Keratinocyte (primary cell): Measurements from ENCODE around the gene TEX22. TPM values are rescaled to one million over a fixed set of nuclear protein-coding genes. Genes with fewer than 3 reads are reported as not detected.

Experiments used
- DNase-seq: peaks from one replicate; pipeline ENCODE4 v3.0.0-alpha.2; 2011; ENCODE audit warnings: low read depth, missing footprints, low spot score
- FAIRE-seq: peaks from 2 replicates; lab custom pipeline; 2011; peaks lifted over from hg19 to GRCh38; lab: Jason Lieb, UNC
- H2AFZ ChIP-seq: 2 replicates; pipeline ENCODE4 v1.6.0; 2012; ENCODE audit warnings: low read length, control low read depth, inconsistent platforms; ENCODE audit not compliant: control insufficient read depth
- H3K27ac ChIP-seq: 2 replicates; pipeline ENCODE4 v1.5.1; 2011; ENCODE audit warnings: low read length; ENCODE audit not compliant: control insufficient read depth, insufficient read depth
- H3K27me3 ChIP-seq: 3 replicates; pipeline ENCODE4 v1.6.0; 2011; ENCODE audit warnings: low read length; ENCODE audit not compliant: control insufficient read depth, insufficient read depth; ENCODE audit errors: extremely low read depth
- H3K36me3 ChIP-seq, 2 experiments: 2 replicates in 1 of 2; 3 replicates in 1 of 2; pipeline ENCODE4 v1.5.1; 2011; ENCODE audit warnings: low read length in 2 of 2, mild to moderate bottlenecking in 1 of 2; ENCODE audit not compliant: control insufficient read depth in 2 of 2, insufficient read depth in 2 of 2; ENCODE audit errors: extremely low read depth in 1 of 2
- H3K4me1 ChIP-seq: 3 replicates; pipeline ENCODE4 v1.5.1; 2011; ENCODE audit warnings: low read length; ENCODE audit not compliant: control insufficient read depth, insufficient read depth; ENCODE audit errors: extremely low read depth
- H3K4me2 ChIP-seq: 3 replicates; pipeline ENCODE4 v1.6.0; 2011; ENCODE audit warnings: low read depth, low read length; ENCODE audit not compliant: control insufficient read depth, insufficient read depth; ENCODE audit errors: extremely low read depth
- H3K4me3 ChIP-seq, 3 experiments: fragments of 200-600 bp in 1 of 3; sonication (generic) in 1 of 3; 2 replicates in 2 of 3; 3 replicates in 1 of 3; pipeline ENCODE4 v1.5.1; 2011 to 2016; ENCODE audit warnings: low read length in 3 of 3, mild to moderate bottlenecking in 3 of 3, control low read depth in 2 of 3, inconsistent platforms in 1 of 3, low read depth in 1 of 3, mixed read lengths in 1 of 3, mixed run types in 1 of 3, moderate library complexity in 1 of 3; ENCODE audit not compliant: control insufficient read depth in 2 of 3, insufficient read depth in 2 of 3; ENCODE audit errors: extremely low read depth in 1 of 3
- H3K79me2 ChIP-seq: 2 replicates; pipeline ENCODE4 v1.6.0; 2012; ENCODE audit warnings: low read length; ENCODE audit not compliant: control insufficient read depth, insufficient read depth
- H3K9ac ChIP-seq: 3 replicates; pipeline ENCODE4 v1.6.0; 2011; ENCODE audit warnings: low read length; ENCODE audit not compliant: control insufficient read depth, insufficient read depth; ENCODE audit errors: extremely low read depth
- H3K9me1 ChIP-seq: 3 replicates; pipeline ENCODE4 v1.6.0; 2011; ENCODE audit warnings: low read length; ENCODE audit not compliant: control insufficient read depth, insufficient read depth; ENCODE audit errors: extremely low read depth
- H3K9me3 ChIP-seq: 2 replicates; pipeline ENCODE4 v1.5.1; 2012; ENCODE audit warnings: low read depth, low read length; ENCODE audit not compliant: control insufficient read depth
- H4K20me1 ChIP-seq: 3 replicates; pipeline ENCODE4 v1.6.0; 2011; ENCODE audit warnings: low read length; ENCODE audit not compliant: control insufficient read depth, insufficient read depth; ENCODE audit errors: extremely low read depth
- EZH2 ChIP-seq: IDR thresholded peaks from one replicate; pipeline ENCODE4 v1.6.1; 2012; ENCODE audit warnings: inconsistent platforms, mild to moderate bottlenecking, low read length, moderate library complexity
- dilution Hi-C: fragments of 300-500 bp; cut with MboI; formaldehyde crosslinking; loops from one replicate; pipeline ENCODE4 v1.7.0; 2020; ENCODE audit warnings: low sequenced_read_pairs; ENCODE audit not compliant: extremely low pct_ligation_motif_present
- polyA plus RNA-seq, 5 experiments: library from polyadenylated mRNA; depleted of rRNA in 3 of 5; stranded (reverse) in 3 of 5; stranded (forward) in 1 of 5; unstranded in 1 of 5; fragments of >200 nt; gene quantifications; 1 replicate in 1 of 5; 2 replicates in 3 of 5; 3 replicates in 1 of 5; pipeline versions ENCODE4 v1.2.1 to v1.2.3, GENCODE V29; 2011 to 2012; ENCODE audit warnings: missing spikeins in 2 of 5, low read depth in 1 of 5, low replicate concordance in 1 of 5
- TF ChIP-seq, protein P1 (sequence below), 3 experiments: IDR thresholded peaks in 1 of 3; conservative IDR thresholded peaks in 1 of 3; optimal IDR thresholded peaks in 1 of 3; 2 replicates in 2 of 3; 3 replicates in 1 of 3; pipeline versions ENCODE3 to v1.5.1; 2011; ENCODE audit warnings: low read length in 3 of 3, mild to moderate bottlenecking in 3 of 3, moderate library complexity in 2 of 3, control low read depth in 1 of 3, inconsistent platforms in 1 of 3; ENCODE audit not compliant: insufficient read depth in 2 of 3; ENCODE audit errors: extremely low read depth in 1 of 3

TEX22 gene
- polyA plus RNA-seq, 1 donor (not counting 4 experiments of a cell fraction or from before 2014, with no cell fraction given) = 0.03 TPM

DNA sequence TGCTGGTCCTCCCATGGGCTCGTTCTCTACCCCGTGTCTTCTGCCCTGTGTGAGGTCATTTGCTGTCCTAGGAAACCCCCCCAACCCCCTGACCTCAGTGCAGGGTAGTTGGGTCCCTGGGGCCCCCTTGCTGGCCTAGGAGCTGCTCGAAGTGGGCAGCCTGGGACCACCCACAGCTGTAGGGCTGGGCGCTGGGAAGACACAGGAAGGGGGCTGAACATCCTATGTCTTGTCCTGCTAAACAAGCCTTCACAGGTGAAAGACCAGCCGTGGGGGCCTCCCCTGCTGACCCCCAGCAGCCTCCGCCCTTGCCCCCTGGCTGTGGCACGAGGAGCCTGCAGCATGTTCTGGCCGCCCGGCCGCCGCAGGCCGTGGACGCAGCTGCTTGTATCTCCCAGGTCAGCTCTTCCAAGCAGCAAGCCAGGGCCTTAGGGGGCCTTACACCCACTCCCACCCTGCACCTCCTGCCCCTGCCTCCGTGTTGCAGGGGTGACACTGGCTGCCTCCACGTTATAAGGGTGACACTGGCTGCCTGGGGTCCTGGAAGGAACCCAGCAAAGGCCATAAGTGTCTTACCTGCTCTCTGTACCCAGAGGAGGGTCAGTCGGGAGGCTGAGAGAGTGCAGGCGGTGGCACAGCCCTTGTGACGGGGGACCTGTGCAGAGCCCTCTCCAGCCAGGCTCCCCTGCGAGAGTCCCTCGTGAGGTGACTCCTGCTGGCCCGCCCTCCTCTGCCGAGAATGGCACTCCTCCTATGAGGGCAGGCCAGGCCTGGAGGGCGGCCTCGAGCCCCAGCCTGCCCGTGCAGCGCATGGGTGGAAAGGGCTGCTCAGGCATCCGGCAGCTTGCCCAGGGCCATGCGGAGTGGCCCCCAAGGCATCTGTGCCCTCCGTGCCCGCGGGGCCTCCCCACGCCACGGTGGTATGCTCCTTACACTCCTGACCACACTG is 11.5 kb upstream of the TEX22 start:
- dilution Hi-C loops = no loop called here
- no peak for FAIRE-seq

DNA sequence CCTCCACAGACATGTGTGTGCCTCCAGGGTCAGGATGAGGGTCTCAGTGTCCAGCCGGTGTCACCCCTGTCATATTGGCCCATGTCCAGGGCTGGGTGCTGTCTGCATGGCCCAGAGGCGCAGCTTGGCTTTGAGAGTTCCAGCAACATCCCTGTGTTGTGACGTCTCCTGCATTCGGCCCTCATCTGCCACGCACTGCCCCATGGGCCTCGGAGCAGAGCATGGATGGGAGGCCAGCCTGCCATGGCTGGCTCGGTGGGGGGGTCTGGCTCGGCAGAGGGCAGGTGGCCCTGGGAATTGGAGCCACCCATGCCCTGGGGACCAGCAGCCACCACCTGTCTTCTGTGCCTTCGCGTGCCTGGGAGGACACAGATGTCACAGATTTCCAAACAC is 10.8 kb upstream of the TEX22 start:
- TF ChIP-seq, protein P1, sequence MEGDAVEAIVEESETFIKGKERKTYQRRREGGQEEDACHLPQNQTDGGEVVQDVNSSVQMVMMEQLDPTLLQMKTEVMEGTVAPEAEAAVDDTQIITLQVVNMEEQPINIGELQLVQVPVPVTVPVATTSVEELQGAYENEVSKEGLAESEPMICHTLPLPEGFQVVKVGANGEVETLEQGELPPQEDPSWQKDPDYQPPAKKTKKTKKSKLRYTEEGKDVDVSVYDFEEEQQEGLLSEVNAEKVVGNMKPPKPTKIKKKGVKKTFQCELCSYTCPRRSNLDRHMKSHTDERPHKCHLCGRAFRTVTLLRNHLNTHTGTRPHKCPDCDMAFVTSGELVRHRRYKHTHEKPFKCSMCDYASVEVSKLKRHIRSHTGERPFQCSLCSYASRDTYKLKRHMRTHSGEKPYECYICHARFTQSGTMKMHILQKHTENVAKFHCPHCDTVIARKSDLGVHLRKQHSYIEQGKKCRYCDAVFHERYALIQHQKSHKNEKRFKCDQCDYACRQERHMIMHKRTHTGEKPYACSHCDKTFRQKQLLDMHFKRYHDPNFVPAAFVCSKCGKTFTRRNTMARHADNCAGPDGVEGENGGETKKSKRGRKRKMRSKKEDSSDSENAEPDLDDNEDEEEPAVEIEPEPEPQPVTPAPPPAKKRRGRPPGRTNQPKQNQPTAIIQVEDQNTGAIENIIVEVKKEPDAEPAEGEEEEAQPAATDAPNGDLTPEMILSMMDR (optimal IDR thresholded peaks at IDR 0.05 in 1 of 3, IDR thresholded peaks at IDR 0.05 in 1 of 3, conservative IDR thresholded peaks at IDR 0.05 in 1 of 3; ENCODE audit: extremely low read depth in 1 of 3, insufficient read depth in 2 of 3, low read length in 3 of 3) = no peak
- TF ChIP-seq EZH2 = no peak
- Histone ChIP-seq H2AFZ (no peak overlapping the region), H3K79me2 (no peaks in the 10 kb centered on the region), H3K9ac (no peak overlapping the region), H3K4me2 (no peak overlapping the region), H3K4me1 (no peaks in the 10 kb centered on the region), H3K36me3 (peaks cover 0 to 8% of the 10 kb centered on the region in 2 experiments), H3K9me3 (no peaks in the 10 kb centered on the region), H4K20me1 (no peaks in the 10 kb centered on the region), H3K27ac (no peak overlapping the region), H3K9me1 (no peaks in the 10 kb centered on the region), H3K27me3 (no peaks in the 10 kb centered on the region), H3K4me3 (no peak overlapping the region)
- no peak for FAIRE-seq
- dilution Hi-C loops = no loop called here
- DNase-seq = no peak

More for the DNA sequence above, 11.5 kb upstream of the TEX22 start:
- Histone ChIP-seq H3K9ac (no peak overlapping the region), H2AFZ (no peak overlapping the region), H3K4me2 (no peak overlapping the region), H3K27ac (no peak overlapping the region), H3K4me1 (no peaks in the 10 kb centered on the region), H3K36me3 (peaks cover 0 to 11% of the 10 kb centered on the region in 2 experiments), H4K20me1 (no peaks in the 10 kb centered on the region), H3K9me1 (no peaks in the 10 kb centered on the region), H3K79me2 (no peaks in the 10 kb centered on the region), H3K4me3 (no peak overlapping the region), H3K27me3 (no peaks in the 10 kb centered on the region), H3K9me3 (no peaks in the 10 kb centered on the region)
- no peak for TF ChIP-seq EZH2
- TF ChIP-seq, protein P1 (optimal IDR thresholded peaks at IDR 0.05 in 1 of 3, IDR thresholded peaks at IDR 0.05 in 1 of 3, conservative IDR thresholded peaks at IDR 0.05 in 1 of 3; ENCODE audit: extremely low read depth in 1 of 3, insufficient read depth in 2 of 3, low read length in 3 of 3) = no peak
- DNase-seq = no peak
